GM12892 (cell line): ENCODE results near the gene ATXN7L2. TPM values are rescaled to one million over a fixed set of nuclear protein-coding genes. Genes with fewer than 3 reads are reported as not detected.
"Not testable (repeated sequence)": the region's sequence is repeated elsewhere in the genome, so short reads cannot be mapped to it uniquely, and the experiment has no call there.

Source experiments
- DNase-seq: peaks from one replicate; pipeline ENCODE4 v3.0.0; 2011; ENCODE audit not compliant: insufficient read length
- FAIRE-seq: peaks from 2 replicates; lab custom pipeline; 2011; peaks lifted over from hg19 to GRCh38; lab: Jason Lieb, UNC
- POLR2A ChIP-seq: IDR thresholded peaks from 2 replicates; pipeline ENCODE4 v1.6.1; 2011; ENCODE audit warnings: low read depth, low read length, control low read depth
- POLR2AphosphoS5 ChIP-seq: IDR thresholded peaks from 2 replicates; pipeline ENCODE4 v1.6.1; 2011; ENCODE audit warnings: low read depth, low read length, control low read depth
- TAF1 ChIP-seq: IDR thresholded peaks from 2 replicates; pipeline ENCODE4 v1.6.1; 2011; ENCODE audit warnings: low read depth, mild to moderate bottlenecking, control low read depth, low read length, borderline replicate concordance
- polyA plus RNA-seq: library from polyadenylated mRNA; unstranded; fragments of >200 nt; gene quantifications from one replicate; pipeline ENCODE4 v1.2.1, GENCODE V29; 2012; ENCODE audit warnings: missing spikeins, inconsistent platforms; ENCODE audit not compliant: missing spikeins

ATXN7L2 gene
- 4.3 TPM for polyA plus RNA-seq

GRCh38 chr1:109483672-109484518 is at the start of gene ATXN7L2:
ATXN7L2 (plus strand) TSS chr1:109483905; CDS start chr1:109483954, 49 bp downstream.
- FAIRE-seq (peak; percentile 97), DNase-seq (peak; percentile 97)
- peak; percentile 94 for TF ChIP-seq POLR2A
- TF ChIP-seq TAF1, result peak; percentile 96
- TF ChIP-seq POLR2AphosphoS5, result peak; percentile 72; the same call in 1 of the 2 replicates

GRCh38 chr1:109434484-109434883 is 49.2 kb upstream of the ATXN7L2 start:
- no peak for FAIRE-seq
- TF ChIP-seq POLR2AphosphoS5, result no peak
- no peak for TF ChIP-seq POLR2A
- TF ChIP-seq TAF1, result no peak

GRCh38 chr1:109438798-109439297 is 44.9 kb upstream of the ATXN7L2 start:
- TF ChIP-seq TAF1 (no peak), POLR2A (no peak), POLR2AphosphoS5 (no peak)
- FAIRE-seq (no peak), DNase-seq (no peak)

More at GRCh38 chr1:109434484-109434883, 49.2 kb upstream of the ATXN7L2 start:
- no peak for DNase-seq

- FAIRE-seq (no peak), DNase-seq (no peak)
- TF ChIP-seq POLR2AphosphoS5, result no peak
- TF ChIP-seq TAF1, result no peak
- no peak for TF ChIP-seq POLR2A
These were observed 42.6 kb upstream of the ATXN7L2 start for GRCh38 chr1:109441069-109441468.

- FAIRE-seq (no peak), DNase-seq (no peak)
These were observed 40.2 kb upstream of the ATXN7L2 start for GRCh38 chr1:109443476-109443875.

GRCh38 chr1:109444346-109444745 is 39.4 kb upstream of the ATXN7L2 start:
- FAIRE-seq (no peak), DNase-seq (no peak)

More at GRCh38 chr1:109443476-109443875, 40.2 kb upstream of the ATXN7L2 start:
- TF ChIP-seq TAF1, result no peak
- TF ChIP-seq POLR2AphosphoS5, result no peak
- no peak for TF ChIP-seq POLR2A

GRCh38 chr1:109445949-109446695 is 37.6 kb upstream of the ATXN7L2 start:
- not testable (repeated sequence) for DNase-seq, FAIRE-seq

More at GRCh38 chr1:109444346-109444745, 39.4 kb upstream of the ATXN7L2 start:
- TF ChIP-seq POLR2A (no peak), TAF1 (no peak), POLR2AphosphoS5 (no peak)

GRCh38 chr1:109447524-109447923 is 36.2 kb upstream of the ATXN7L2 start:
- no peak for TF ChIP-seq TAF1
- TF ChIP-seq POLR2AphosphoS5, result no peak
- no peak for TF ChIP-seq POLR2A
- FAIRE-seq, result no peak
- no peak for DNase-seq

GRCh38 chr1:109454497-109455133 is 29.1 kb upstream of the ATXN7L2 start:
- DNase-seq (no peak), FAIRE-seq (no peak)
- TF ChIP-seq POLR2A (no peak), TAF1 (no peak), POLR2AphosphoS5 (no peak)

- TF ChIP-seq POLR2A, result no peak
- no peak for TF ChIP-seq TAF1
- no peak for TF ChIP-seq POLR2AphosphoS5
- DNase-seq, result no peak
- no peak for FAIRE-seq
These were observed 25.9 kb upstream of the ATXN7L2 start for GRCh38 chr1:109457819-109458218.

GRCh38 chr1:109466125-109466451 is 17.6 kb upstream of the ATXN7L2 start:
- TF ChIP-seq TAF1 (no peak), POLR2A (no peak), POLR2AphosphoS5 (no peak)
- FAIRE-seq (no peak), DNase-seq (no peak)
